DOHH2 (cell line): ENCODE results near the gene SLAMF7.

ENCODE experiments used
- EZH2phosphoT487 ChIP-seq: fragments of 200-600 bp; sonication (generic); IDR thresholded peaks from 2 replicates; pipeline ENCODE4 v1.6.1; 2017; ENCODE audit warnings: borderline replicate concordance, mild to moderate bottlenecking, antibody characterized with exemption, low read length, moderate library complexity, mixed read lengths
- TF ChIP-seq, protein P1 (sequence below): fragments of 200-600 bp; sonication (generic); IDR thresholded peaks from one replicate; pipeline ENCODE4 v1.5.1; 2014; ENCODE audit warnings: antibody characterized with exemption, mild to moderate bottlenecking, low read depth, low read length; ENCODE audit not compliant: poor library complexity, severe bottlenecking

DNA sequence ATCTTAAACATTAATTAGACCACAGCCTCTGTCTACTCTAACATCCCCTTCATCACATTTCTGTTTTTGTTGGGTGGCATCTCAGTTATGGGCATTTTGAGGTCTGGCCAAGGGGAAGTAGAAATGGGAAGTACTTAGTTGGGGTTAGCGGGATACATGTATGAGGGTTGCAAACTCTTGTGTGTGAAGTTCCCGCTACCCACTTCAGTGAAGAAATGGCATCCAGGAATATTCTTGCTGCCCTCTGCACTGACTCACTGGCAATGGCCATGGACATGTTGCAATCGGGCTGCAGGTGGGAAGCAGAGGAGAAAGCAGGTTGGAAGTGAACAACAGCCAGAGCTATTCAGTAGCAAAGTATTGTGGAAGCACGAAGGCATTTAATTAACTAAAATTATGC is 34.8 kb upstream of the SLAMF7 start:
- TF ChIP-seq, protein P1, sequence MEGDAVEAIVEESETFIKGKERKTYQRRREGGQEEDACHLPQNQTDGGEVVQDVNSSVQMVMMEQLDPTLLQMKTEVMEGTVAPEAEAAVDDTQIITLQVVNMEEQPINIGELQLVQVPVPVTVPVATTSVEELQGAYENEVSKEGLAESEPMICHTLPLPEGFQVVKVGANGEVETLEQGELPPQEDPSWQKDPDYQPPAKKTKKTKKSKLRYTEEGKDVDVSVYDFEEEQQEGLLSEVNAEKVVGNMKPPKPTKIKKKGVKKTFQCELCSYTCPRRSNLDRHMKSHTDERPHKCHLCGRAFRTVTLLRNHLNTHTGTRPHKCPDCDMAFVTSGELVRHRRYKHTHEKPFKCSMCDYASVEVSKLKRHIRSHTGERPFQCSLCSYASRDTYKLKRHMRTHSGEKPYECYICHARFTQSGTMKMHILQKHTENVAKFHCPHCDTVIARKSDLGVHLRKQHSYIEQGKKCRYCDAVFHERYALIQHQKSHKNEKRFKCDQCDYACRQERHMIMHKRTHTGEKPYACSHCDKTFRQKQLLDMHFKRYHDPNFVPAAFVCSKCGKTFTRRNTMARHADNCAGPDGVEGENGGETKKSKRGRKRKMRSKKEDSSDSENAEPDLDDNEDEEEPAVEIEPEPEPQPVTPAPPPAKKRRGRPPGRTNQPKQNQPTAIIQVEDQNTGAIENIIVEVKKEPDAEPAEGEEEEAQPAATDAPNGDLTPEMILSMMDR: no peak
- no peak for TF ChIP-seq EZH2phosphoT487
